IMR-90 (cell line): ENCODE data around the gene INSR. TPM values are rescaled to one million over a fixed set of nuclear protein-coding genes. Genes with fewer than 3 reads are reported as not detected.

Source experiments
- ATAC-seq: fragments of 200-7000 bp; cut with Tn5 transposase; 2 replicates; pipeline ENCODE4 v1.9.1; 2020; ENCODE audit warnings: low read depth, mild to moderate bottlenecking, moderate library complexity
- BruUV-seq: library from RNA; stranded (reverse); fragments of 400-500 nt; replicated peaks from 2 replicates; lab custom pipeline; 2021; lab: Mats Ljungman, UMichigan
- CTCF ChIA-PET: fragments of 300-600 bp; formaldehyde crosslinking; extraction: SDS; loops from one replicate; lab custom pipeline; 2021; ENCODE audit warnings: antibody characterized with exemption; lab: Yijun Ruan, JAX
- POLR2A ChIA-PET: fragments of 300-600 bp; sonication (Branson Sonifier 250); formaldehyde crosslinking; loops from one replicate; lab custom pipeline; 2022; ENCODE audit warnings: antibody characterized with exemption; ENCODE audit not compliant: unreplicated experiment; lab: Charles Lee
- DNase-seq: peaks from one replicate; pipeline ENCODE4 v3.0.0; 2013
- H2AFZ ChIP-seq: replicated peaks from 2 replicates; pipeline ENCODE3; 2013; ENCODE audit warnings: low read length, mild to moderate bottlenecking; ENCODE audit not compliant: poor library complexity
- H2AK5ac ChIP-seq: 2 replicates; pipeline ENCODE4 v1.6.1; 2013; ENCODE audit warnings: low read depth, low read length, inconsistent platforms
- H2AK9ac ChIP-seq: replicated peaks from 2 replicates; pipeline ENCODE3; 2013; ENCODE audit warnings: mild to moderate bottlenecking, low read depth, low read length, moderate library complexity; ENCODE audit not compliant: poor library complexity
- H2BK120ac ChIP-seq: 2 replicates; pipeline ENCODE4 v1.6.1; 2013; ENCODE audit warnings: low read depth, low read length, inconsistent platforms
- H2BK15ac ChIP-seq: 3 replicates; pipeline ENCODE4 v1.6.1; 2013; ENCODE audit warnings: low read depth, low read length, inconsistent platforms
- H2BK20ac ChIP-seq: 2 replicates; pipeline ENCODE4 v1.6.1; 2013; ENCODE audit warnings: low read depth, mild to moderate bottlenecking, inconsistent platforms, low read length, moderate library complexity
- H2BK5ac ChIP-seq: 2 replicates; pipeline ENCODE4 v1.6.1; 2013; ENCODE audit warnings: mild to moderate bottlenecking, low read depth, low read length, inconsistent platforms; ENCODE audit not compliant: poor library complexity, severe bottlenecking
- H3K14ac ChIP-seq: replicated peaks from 2 replicates; pipeline ENCODE4 v1.6.1; 2013; ENCODE audit warnings: low read depth, low read length, inconsistent platforms
- H3K18ac ChIP-seq: 2 replicates; pipeline ENCODE4 v1.6.1; 2013; ENCODE audit warnings: low read depth, low read length, control low read depth
- H3K23ac ChIP-seq: 2 replicates; pipeline ENCODE4 v1.6.1; 2013; ENCODE audit warnings: low read depth, low read length, inconsistent platforms
- H3K27ac ChIP-seq: 2 replicates; pipeline ENCODE4 v1.5.1; 2013; ENCODE audit warnings: mild to moderate bottlenecking, control low read depth, low read length; ENCODE audit not compliant: insufficient read depth
- H3K27me3 ChIP-seq: 2 replicates; pipeline ENCODE4 v1.6.1; 2013; ENCODE audit warnings: low read length; ENCODE audit not compliant: control insufficient read depth, insufficient read depth
- H3K36me3 ChIP-seq: 2 replicates; pipeline ENCODE4 v1.6.1; 2013; ENCODE audit warnings: low read length, mixed read lengths; ENCODE audit not compliant: control insufficient read depth, insufficient read depth
- H3K4ac ChIP-seq: 2 replicates; pipeline ENCODE4 v1.6.1; 2013; ENCODE audit warnings: low read depth, low read length, inconsistent platforms
- H3K4me1 ChIP-seq: 2 replicates; pipeline ENCODE4 v1.6.1; 2013; ENCODE audit warnings: low read length, mixed read lengths; ENCODE audit not compliant: control insufficient read depth, insufficient read depth
- H3K4me2 ChIP-seq: 2 replicates; pipeline ENCODE4 v1.6.1; 2013; ENCODE audit warnings: low read depth, mild to moderate bottlenecking, control low read depth, low read length, moderate library complexity
- H3K4me3 ChIP-seq: 2 replicates; pipeline ENCODE4 v1.5.1; 2013; ENCODE audit warnings: low read depth, mild to moderate bottlenecking, control low read depth, low read length, moderate library complexity; ENCODE audit not compliant: insufficient read depth
- H3K56ac ChIP-seq: 2 replicates; pipeline ENCODE4 v1.6.1; 2013; ENCODE audit warnings: low read length, inconsistent platforms; ENCODE audit not compliant: insufficient read depth; ENCODE audit errors: extremely low read depth
- H3K79me1 ChIP-seq, 2 experiments: 2 replicates each; pipeline ENCODE4 v1.6.1; 2013; ENCODE audit warnings: low read length in 2 of 2, inconsistent platforms in 1 of 2, low read depth in 1 of 2
- H3K9ac ChIP-seq: 2 replicates; pipeline ENCODE4 v1.6.1; 2013; ENCODE audit warnings: low read depth, low read length, control low read depth
- H3K9me1 ChIP-seq: 2 replicates; pipeline ENCODE4 v1.6.1; 2013; ENCODE audit warnings: low read length, inconsistent platforms; ENCODE audit not compliant: insufficient read depth
- H3K9me3 ChIP-seq: 2 replicates; pipeline ENCODE4 v1.6.1; 2013; ENCODE audit warnings: low read length; ENCODE audit not compliant: control insufficient read depth, insufficient read depth
- H4K20me1 ChIP-seq: 2 replicates; pipeline ENCODE4 v1.6.1; 2013; ENCODE audit warnings: low read length, inconsistent platforms; ENCODE audit not compliant: insufficient read depth
- H4K5ac ChIP-seq: 2 replicates; pipeline ENCODE4 v1.6.1; 2013; ENCODE audit warnings: mild to moderate bottlenecking, low read depth, low read length, control low read depth
- H4K8ac ChIP-seq, 2 experiments: 2 replicates each; pipeline ENCODE4 v1.6.1; 2013; ENCODE audit warnings: low read depth in 2 of 2, low read length in 2 of 2, control low read depth in 1 of 2, inconsistent platforms in 1 of 2
- H4K91ac ChIP-seq: 2 replicates; pipeline ENCODE4 v1.6.1; 2013; ENCODE audit warnings: low read depth, low read length, inconsistent platforms; ENCODE audit not compliant: insufficient read depth
- BHLHE40 ChIP-seq: fragments of 150-350 bp; IDR thresholded peaks from 2 replicates; pipeline ENCODE4 v1.6.1; 2016; ENCODE audit warnings: mild to moderate bottlenecking, low read depth, low read length
- CHD1 ChIP-seq: IDR thresholded peaks from 2 replicates; pipeline ENCODE4 v1.6.1; 2012; ENCODE audit warnings: low read depth, low read length, improper control_type of control experiment
- MAFK ChIP-seq: IDR thresholded peaks from 2 replicates; pipeline ENCODE4 v1.6.1; 2012; ENCODE audit warnings: low read depth, low read length, improper control_type of control experiment
- MXI1 ChIP-seq: IDR thresholded peaks from 2 replicates; pipeline ENCODE4 v1.6.1; 2012; ENCODE audit warnings: low read depth, mild to moderate bottlenecking, low read length, moderate library complexity, borderline replicate concordance
- NFE2L2 ChIP-seq: fragments of 150-350 bp; IDR thresholded peaks from 2 replicates; pipeline ENCODE4 v1.6.1; 2016; ENCODE audit warnings: low read depth, mild to moderate bottlenecking, low read length
- RAD21 ChIP-seq: IDR thresholded peaks from 2 replicates; pipeline ENCODE4 v1.6.1; 2012; ENCODE audit warnings: low read length, improper control_type of control experiment
- RCOR1 ChIP-seq: IDR thresholded peaks from 2 replicates; pipeline ENCODE4 v1.6.1; 2012; ENCODE audit warnings: mild to moderate bottlenecking, low read length, improper control_type of control experiment; ENCODE audit not compliant: insufficient replicate concordance
- RFX5 ChIP-seq: IDR thresholded peaks from 2 replicates; pipeline ENCODE4 v1.8.0; 2012; ENCODE audit warnings: low read depth, mild to moderate bottlenecking, low read length, moderate library complexity
- WGBS, 2 experiments: methylation state at CpG; one replicate each; pipeline versions ENCODE4 v1.1.5 to v1.1.7; 2013; ENCODE audit warnings: missing lambda C conversion rate in 2 of 2; ENCODE audit not compliant: insufficient read length in 1 of 2; ENCODE audit errors: extremely low coverage in 2 of 2; 5-methylcytosine and 5-hydroxymethylcytosine counted together
- dilution Hi-C: fragments of 300-500 bp; cut with HindIII; formaldehyde crosslinking; loops from one replicate; pipeline ENCODE4 v1.14.3; 2018; ENCODE audit warnings: low sequenced_read_pairs; ENCODE audit not compliant: unreplicated experiment
- in situ Hi-C: fragments of 300-500 bp; cut with MboI; formaldehyde crosslinking; loops from 3 replicates; pipeline ENCODE4 v1.14.3; 2019; ENCODE audit warnings: low sequenced_read_pairs, inconsistent platforms, mixed read lengths
- intact Hi-C: fragments of 100-400 bp; cut with micrococcal nuclease; formaldehyde crosslinking; loops from 2 replicates; pipeline ENCODE4 v1.10.0; 2022
- polyA plus RNA-seq, 3 experiments: library from polyadenylated mRNA; depleted of rRNA; stranded (reverse); fragments of >200 nt; gene quantifications; 2 replicates each; pipeline ENCODE4 v1.2.3, GENCODE V29; 2012; ENCODE audit warnings: low replicate concordance in 1 of 3
- total RNA-seq: library from RNA; depleted of rRNA; stranded (reverse); fragments of >200 nt; gene quantifications from 2 replicates; pipeline ENCODE4 v1.2.3, GENCODE V29; 2012
- TF ChIP-seq, protein P1 (sequence below): fragments of 150-350 bp; IDR thresholded peaks from 2 replicates; pipeline ENCODE4 v1.6.1; 2016; ENCODE audit warnings: low read depth, mild to moderate bottlenecking, low read length, moderate library complexity, borderline replicate concordance
- TF ChIP-seq, protein P2 (sequence below): fragments of 150-350 bp; IDR thresholded peaks from 2 replicates; pipeline ENCODE4 v1.6.1; 2017; ENCODE audit warnings: mild to moderate bottlenecking, antibody characterized with exemption, low read length, low read depth

Gene INSR
- total and polyA plus RNA-seq, 2 of the 4 experiments (the other 2 are of a cell fraction) = 2.8 to 7.9 TPM

DNA sequence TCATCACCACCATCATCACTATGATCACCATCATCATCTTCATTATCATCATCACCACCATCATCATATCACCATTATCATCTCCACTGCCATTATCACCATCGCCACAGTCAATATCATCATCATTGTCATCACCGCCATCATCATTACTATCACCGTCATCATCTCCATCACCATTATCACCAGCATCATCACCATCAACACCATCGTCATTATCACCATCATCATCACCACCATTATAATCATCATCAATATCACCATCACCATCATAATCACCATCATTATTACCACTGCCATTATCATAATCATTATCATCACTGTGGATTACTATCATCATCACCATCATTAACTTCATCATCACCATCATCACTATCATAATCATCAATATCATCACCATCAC lies 37.2 kb upstream of the INSR start:
- dilution Hi-C loops = no loop called here

More for the DNA sequence above, 37.2 kb upstream of the INSR start:
- Histone ChIP-seq H2BK120ac (no peak overlapping the region), H3K27me3 (no peaks in the 10 kb centered on the region), H4K20me1 (no peaks in the 10 kb centered on the region), H3K36me3 (no peaks in the 10 kb centered on the region), H3K4me2 (no peak overlapping the region), H2AK5ac (no peak overlapping the region), H3K9ac (no peak overlapping the region), H2BK15ac (no peak overlapping the region), H4K91ac (no peak overlapping the region), H3K23ac (no peak overlapping the region), H2BK5ac (peak overlapping the region; percentile 45), H2BK20ac (no peak overlapping the region), H3K4me3 (no peak overlapping the region), H3K79me1 (no peaks in the 10 kb centered on the region), H4K5ac (no peak overlapping the region), H4K8ac (no peak overlapping the region), H3K4me1 (no peaks in the 10 kb centered on the region), H3K27ac (no peak overlapping the region), H3K9me3 (no peaks in the 10 kb centered on the region), H3K4ac (no peak overlapping the region), H3K9me1 (no peaks in the 10 kb centered on the region), H3K18ac (no peak overlapping the region), H2AK9ac (no peak overlapping the region), H3K14ac (no peak overlapping the region), H2AFZ (no peak overlapping the region), H3K56ac (no peak overlapping the region)
- no TSS peak for BruUV-seq
- in situ Hi-C loops = no loop called here
- intact Hi-C loops = no loop called here
- WGBS, 2 experiments = 88% methylated on average over 4 of the region's 4 CpGs; no CpG with 5 or more reads in 1 of the 2 experiments
- ChIA-PET POLR2A (no interaction called here), CTCF (no interaction called here)
- no peak for TF ChIP-seq NFE2L2
- no peak for TF ChIP-seq RAD21
- TF ChIP-seq MXI1 = no peak
- TF ChIP-seq, protein P1, sequence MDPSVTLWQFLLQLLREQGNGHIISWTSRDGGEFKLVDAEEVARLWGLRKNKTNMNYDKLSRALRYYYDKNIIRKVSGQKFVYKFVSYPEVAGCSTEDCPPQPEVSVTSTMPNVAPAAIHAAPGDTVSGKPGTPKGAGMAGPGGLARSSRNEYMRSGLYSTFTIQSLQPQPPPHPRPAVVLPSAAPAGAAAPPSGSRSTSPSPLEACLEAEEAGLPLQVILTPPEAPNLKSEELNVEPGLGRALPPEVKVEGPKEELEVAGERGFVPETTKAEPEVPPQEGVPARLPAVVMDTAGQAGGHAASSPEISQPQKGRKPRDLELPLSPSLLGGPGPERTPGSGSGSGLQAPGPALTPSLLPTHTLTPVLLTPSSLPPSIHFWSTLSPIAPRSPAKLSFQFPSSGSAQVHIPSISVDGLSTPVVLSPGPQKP = no peak
- TF ChIP-seq, protein P2, sequence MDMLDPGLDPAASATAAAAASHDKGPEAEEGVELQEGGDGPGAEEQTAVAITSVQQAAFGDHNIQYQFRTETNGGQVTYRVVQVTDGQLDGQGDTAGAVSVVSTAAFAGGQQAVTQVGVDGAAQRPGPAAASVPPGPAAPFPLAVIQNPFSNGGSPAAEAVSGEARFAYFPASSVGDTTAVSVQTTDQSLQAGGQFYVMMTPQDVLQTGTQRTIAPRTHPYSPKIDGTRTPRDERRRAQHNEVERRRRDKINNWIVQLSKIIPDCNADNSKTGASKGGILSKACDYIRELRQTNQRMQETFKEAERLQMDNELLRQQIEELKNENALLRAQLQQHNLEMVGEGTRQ = no peak
- no peak for TF ChIP-seq BHLHE40
- TF ChIP-seq RFX5 = no peak
- TF ChIP-seq RCOR1 = no peak
- no peak for TF ChIP-seq CHD1
- no peak for TF ChIP-seq MAFK
- no peak for DNase-seq
- ATAC-seq = no peak
